ENCODE results near the gene MAD1L1.

DNA sequence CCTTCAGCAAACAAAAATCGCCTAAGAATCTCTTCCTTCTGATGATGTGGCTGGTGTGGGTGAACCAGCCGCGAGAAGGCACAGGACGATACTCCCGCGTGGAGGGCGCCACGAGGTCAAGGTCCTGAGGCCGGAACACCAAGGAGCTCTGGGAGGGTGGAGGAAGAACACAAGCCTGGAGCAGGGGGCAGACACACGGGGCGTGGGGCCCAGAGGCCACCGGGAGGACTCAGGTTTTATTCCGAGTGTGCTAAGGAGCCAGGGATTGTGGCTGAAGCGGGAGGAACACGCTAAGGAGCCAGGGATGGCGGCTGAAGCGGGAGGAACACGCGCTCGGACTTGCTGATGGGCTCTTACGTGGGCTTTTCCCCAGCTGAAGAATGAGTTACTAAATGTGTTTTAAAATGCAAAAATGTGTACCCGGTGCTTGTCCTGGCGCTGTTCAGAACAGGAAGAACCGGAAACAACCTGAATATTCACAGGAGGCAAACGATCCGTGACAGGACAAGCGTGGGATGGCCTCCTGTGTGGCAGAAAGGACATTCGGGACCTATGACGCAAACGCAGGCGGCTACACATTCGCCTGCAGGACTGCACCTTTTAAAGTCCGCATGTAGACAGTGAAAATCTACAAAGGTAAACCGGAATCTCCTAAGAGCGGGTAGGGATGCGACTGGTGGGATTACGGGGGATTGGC lies 64.0 kb downstream of the MAD1L1 start:
- TF ChIP-seq, protein P1, sequence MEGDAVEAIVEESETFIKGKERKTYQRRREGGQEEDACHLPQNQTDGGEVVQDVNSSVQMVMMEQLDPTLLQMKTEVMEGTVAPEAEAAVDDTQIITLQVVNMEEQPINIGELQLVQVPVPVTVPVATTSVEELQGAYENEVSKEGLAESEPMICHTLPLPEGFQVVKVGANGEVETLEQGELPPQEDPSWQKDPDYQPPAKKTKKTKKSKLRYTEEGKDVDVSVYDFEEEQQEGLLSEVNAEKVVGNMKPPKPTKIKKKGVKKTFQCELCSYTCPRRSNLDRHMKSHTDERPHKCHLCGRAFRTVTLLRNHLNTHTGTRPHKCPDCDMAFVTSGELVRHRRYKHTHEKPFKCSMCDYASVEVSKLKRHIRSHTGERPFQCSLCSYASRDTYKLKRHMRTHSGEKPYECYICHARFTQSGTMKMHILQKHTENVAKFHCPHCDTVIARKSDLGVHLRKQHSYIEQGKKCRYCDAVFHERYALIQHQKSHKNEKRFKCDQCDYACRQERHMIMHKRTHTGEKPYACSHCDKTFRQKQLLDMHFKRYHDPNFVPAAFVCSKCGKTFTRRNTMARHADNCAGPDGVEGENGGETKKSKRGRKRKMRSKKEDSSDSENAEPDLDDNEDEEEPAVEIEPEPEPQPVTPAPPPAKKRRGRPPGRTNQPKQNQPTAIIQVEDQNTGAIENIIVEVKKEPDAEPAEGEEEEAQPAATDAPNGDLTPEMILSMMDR (IDR thresholded peaks at IDR 0.05), result no peak
- no peak for TF ChIP-seq POLR2A (IDR thresholded peaks at IDR 0.05)
